Fibroblast of pulmonary artery (primary cell): ENCODE measurements around the gene FOSL2.

Experiments used
- DNase-seq: peaks from one replicate; pipeline ENCODE4 v3.0.0-alpha.2; 2010; ENCODE audit warnings: low read depth
- H3K4me3 ChIP-seq: replicated peaks from 2 replicates; pipeline ENCODE4 v1.5.1; 2011; ENCODE audit warnings: low read depth, mild to moderate bottlenecking, control low read depth, low read length, moderate library complexity
- TF ChIP-seq, protein P1 (sequence below): IDR thresholded peaks from 2 replicates; pipeline ENCODE4 v1.5.1; 2011; ENCODE audit warnings: mild to moderate bottlenecking, control low read depth, low read length, inconsistent platforms; ENCODE audit errors: missing control alignments

FOSL2 gene

DNA sequence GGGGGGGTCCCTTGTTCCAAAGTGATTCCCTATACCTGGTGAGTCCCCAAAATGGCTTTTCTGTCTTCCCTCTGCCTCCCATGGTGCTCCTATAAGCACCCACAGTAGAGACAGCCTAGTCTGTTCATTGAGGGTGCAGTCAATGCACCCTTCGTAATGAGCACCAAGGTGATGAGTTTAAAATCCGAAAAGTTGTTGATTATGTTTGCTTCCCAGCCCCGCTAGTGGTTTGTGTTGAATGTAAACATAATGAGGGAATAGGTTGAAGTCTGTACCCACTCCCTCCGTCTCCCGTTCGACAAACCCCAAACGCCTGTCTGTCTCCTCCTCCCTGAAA is 2.3 kb downstream of the FOSL2 start:
- TF ChIP-seq, protein P1, sequence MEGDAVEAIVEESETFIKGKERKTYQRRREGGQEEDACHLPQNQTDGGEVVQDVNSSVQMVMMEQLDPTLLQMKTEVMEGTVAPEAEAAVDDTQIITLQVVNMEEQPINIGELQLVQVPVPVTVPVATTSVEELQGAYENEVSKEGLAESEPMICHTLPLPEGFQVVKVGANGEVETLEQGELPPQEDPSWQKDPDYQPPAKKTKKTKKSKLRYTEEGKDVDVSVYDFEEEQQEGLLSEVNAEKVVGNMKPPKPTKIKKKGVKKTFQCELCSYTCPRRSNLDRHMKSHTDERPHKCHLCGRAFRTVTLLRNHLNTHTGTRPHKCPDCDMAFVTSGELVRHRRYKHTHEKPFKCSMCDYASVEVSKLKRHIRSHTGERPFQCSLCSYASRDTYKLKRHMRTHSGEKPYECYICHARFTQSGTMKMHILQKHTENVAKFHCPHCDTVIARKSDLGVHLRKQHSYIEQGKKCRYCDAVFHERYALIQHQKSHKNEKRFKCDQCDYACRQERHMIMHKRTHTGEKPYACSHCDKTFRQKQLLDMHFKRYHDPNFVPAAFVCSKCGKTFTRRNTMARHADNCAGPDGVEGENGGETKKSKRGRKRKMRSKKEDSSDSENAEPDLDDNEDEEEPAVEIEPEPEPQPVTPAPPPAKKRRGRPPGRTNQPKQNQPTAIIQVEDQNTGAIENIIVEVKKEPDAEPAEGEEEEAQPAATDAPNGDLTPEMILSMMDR: no peak
- DNase-seq: no peak
- H3K4me3 ChIP-seq: peak overlapping the region; percentile 99

DNA sequence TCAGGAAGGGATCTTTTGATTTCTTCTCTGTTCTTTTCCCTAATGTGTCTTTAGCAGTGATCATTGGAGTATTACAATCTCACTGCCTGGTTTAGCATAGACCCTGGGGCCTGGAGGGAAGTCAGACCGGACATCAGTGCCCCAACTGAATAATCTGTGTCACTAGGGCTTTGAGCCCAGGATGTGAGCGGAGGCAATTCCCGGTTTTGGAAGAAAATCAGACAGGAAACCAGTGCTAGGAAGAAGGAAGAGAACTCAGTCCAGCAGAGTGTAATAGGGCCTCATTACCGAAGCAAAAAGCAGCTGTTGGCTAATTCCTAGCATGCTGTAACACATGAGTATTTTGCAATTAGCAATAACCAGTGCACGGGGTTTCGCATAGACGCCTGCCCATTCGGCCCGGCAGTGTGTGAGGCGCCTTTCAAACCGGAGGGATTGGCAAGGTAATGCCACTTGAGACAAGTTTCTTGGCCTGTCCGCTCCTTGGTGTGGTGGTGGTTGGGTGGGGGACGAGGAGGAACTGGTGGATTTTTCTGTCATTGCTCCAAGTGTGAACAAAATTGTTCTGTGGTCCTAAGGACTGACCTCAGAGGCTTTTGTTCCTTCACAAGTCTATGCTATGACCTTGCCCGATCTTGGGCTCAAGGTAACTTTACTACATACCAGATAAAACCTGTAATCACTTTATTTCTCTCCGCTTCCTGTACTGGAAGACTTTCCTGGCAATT is 2.8 kb downstream of the FOSL2 start:
- DNase-seq: peak; percentile 84
- TF ChIP-seq, protein P1: no peak
- H3K4me3 ChIP-seq: peak overlapping the region; percentile 99

DNA sequence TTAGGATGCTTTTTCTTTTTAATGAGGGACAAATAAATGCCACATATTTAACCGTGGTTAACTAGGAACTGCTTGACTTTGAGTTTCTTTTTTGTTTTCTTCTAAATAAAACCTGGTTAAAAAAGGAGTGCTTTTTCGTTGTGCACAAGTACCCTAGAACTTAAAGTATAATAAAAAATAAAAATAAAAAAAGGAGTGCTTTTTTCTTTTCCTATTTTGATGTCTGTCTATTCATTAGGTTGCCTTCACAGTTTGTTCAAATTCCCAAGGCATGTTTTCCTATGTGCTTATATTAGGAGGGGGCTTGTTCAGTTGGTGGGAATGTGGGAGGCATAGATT is 4.4 kb downstream of the FOSL2 start:
- no peak for DNase-seq
- peak overlapping the region; percentile 99 for H3K4me3 ChIP-seq
- TF ChIP-seq, protein P1: no peak

DNA sequence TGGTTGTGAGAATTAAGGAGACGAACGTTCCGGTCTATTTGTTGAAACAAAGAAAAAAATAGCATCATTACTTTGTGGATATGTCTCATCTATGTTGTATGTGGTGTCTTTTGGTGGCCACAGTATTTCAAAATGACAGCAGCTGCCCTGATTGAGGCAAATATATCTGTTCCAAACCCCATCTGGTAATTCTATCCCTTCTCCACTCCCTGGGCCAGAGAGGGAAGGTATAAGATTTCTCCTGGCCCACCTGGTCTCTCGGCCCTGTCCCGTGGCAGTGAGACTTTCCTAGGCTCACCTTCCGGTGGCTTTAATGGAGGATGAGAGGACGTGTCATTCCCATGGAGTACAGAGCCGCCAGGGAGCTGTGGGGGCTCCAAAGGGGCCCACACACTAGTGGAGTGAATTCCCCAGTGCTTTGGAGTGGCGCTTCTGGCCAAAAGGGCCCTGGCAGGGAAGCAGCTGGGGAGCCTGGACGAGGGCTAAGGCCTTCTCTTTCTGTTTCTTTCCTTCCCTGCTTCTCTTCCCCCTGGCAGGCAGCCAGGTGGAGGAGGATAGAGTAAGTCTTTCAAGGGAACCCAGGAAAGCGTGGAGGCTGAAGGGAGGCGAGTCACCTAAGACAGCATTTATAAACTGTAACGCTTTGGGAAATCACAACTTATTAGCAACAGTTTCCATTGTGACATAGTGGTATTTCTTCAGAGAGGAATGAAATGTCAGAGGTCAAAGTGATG is 5.6 kb downstream of the FOSL2 start:
- TF ChIP-seq, protein P1: no peak
- peak; percentile 79 for DNase-seq
- H3K4me3 ChIP-seq: peak overlapping the region; percentile 99

DNA sequence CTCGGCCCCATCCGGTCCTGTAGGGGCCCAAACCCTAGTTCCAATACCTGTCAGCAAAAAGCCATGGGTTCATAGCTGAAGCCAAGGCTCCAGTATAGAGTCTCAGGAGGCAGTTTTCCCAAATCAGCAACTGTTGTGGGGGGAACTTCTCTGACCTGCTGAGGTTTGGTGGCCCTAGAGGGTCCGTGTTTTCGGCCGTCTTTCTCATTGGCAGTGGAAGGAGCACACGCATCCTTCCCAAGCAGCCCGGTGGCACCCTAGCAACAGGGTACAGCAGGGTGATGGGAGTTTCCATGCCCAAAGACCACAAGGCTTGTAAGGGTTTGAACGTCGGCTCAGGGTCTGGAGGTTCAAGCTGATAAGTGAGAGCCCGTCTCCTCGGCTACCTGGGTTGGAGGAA is 6.6 kb downstream of the FOSL2 start:
- TF ChIP-seq, protein P1: no peak
- peak overlapping the region; percentile 10 for H3K4me3 ChIP-seq
- DNase-seq: no peak

DNA sequence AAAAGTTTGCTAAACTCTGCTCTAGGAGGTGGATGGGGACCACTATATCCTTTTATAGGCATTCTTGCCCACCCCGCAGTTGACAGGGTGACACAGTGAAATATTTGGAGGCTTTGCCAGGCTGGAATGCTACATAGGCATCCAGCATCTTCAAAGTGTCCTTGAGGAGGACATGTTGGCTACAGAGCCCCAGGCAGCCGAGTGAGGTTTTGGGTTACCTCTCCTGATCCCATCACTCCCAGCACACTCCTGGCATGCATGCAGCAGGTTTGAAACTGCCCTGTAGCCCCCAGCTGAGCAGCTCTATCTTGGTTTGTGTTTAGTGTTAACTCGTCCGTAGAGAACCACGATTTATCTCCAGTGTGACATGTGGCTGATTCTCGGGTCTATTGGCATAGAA is 7.3 kb downstream of the FOSL2 start:
- TF ChIP-seq, protein P1: no peak
- no peak for DNase-seq
- H3K4me3 ChIP-seq: peak overlapping the region; percentile 4
